ENCODE results near the gene SPACA6.

SPACA6 gene

GRCh38 chr19:51676566-51677083 is 16.5 kb upstream of the SPACA6 start:
- TF ChIP-seq CTCF (IDR thresholded peaks at IDR 0.05; ENCODE audit: low read depth, low read length): no peak
- no peak for DNase-seq (ENCODE audit: extremely low read depth, low read depth)

GRCh38 chr19:51680474-51680873 is 12.7 kb upstream of the SPACA6 start:
- no peak for TF ChIP-seq CTCF (IDR thresholded peaks at IDR 0.05; ENCODE audit: low read depth, low read length)
- no peak for DNase-seq (ENCODE audit: extremely low read depth, low read depth)

DNA sequence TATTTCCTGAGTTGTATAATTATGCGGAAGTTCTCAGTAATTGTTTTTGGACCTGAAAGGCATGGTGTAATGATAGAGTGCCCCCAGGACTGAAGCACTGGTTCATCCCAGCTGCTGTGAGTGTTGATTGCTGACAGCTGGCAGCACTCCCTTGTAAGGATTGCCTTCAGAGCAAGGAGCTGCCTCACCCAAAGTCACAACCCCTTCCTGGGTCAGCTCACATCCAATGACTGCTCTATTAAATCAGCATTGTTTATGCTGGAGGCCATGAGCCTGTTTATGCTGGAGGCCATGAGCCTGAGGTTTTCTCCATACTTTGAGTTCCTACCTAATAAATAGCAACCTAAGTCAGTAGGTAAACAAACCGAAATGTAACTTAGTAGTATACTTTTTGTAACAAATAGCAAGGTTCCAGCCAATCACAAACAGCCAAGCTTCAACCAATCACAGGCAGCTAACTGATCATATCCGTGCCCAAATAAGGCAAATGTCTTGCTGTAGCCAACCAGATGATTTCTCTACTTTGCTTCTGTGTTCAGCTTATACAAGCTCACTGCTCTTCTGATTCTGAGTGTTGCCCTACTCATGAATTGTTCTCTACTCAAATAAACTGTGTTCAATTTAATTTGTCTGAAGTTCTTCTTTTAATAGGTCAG is 11.7 kb upstream of the SPACA6 start:
- no peak for TF ChIP-seq CTCF (IDR thresholded peaks at IDR 0.05; ENCODE audit: low read depth, low read length)
- DNase-seq (ENCODE audit: extremely low read depth, low read depth): no peak

- DNase-seq (ENCODE audit: extremely low read depth, low read depth): no peak
- no peak for TF ChIP-seq CTCF (IDR thresholded peaks at IDR 0.05; ENCODE audit: low read depth, low read length)
Observed at GRCh38 chr19:51686171-51686570, 7.0 kb upstream of the SPACA6 start.

DNA sequence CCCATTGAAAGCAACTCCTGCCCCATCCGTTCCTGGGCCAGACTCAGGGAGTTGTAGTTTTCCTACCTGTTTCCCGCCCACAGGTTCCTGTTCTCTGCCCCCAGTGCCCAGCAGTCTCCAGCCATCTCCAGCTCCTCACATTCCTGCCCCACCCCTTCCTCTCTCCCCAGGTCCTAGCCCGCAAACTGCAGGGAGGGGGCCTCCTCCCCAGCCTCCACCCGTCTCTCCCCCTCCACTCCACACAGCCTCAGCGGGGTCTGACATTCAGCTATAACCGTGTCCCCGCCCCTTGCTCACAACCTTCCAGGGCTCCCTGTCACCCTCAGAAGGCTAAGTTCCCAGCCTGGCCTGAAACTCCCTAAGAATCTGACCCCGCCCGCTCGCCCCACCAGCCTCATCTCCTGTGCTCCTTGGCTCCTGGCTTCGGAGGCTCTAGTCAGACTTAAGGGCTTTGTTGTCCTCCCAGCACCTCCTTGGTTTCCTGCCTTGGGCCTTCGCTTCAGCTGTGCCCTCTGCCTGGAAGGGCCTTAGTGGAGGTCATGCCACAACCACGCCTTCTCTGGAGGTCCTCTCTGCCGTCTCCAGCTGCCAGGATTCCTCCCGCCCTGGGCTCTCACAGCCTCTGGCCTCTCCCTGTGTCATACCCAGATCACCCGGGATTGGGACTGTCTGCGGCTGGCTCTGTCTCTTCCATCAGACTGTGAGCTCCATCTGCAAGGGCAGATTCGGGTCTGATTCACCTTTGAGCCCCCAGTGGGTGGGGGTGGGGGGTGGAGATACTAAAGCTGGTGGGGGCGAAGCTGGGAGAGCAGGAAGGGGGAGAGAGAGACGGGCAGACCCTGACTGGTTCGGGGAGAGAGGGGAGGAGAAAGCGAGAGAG is 5.1 kb upstream of the SPACA6 start:
- TF ChIP-seq CTCF (IDR thresholded peaks at IDR 0.05; ENCODE audit: low read depth, low read length): no peak
- DNase-seq (ENCODE audit: extremely low read depth, low read depth): no peak

- DNase-seq (ENCODE audit: extremely low read depth, low read depth): peak; percentile 97
- no peak for TF ChIP-seq CTCF (IDR thresholded peaks at IDR 0.05; ENCODE audit: low read depth, low read length)
Observed at GRCh38 chr19:51688671-51689571, 4.2 kb upstream of the SPACA6 start.

Measured in AG09319 (cell line).